MM.1S (cell line): Measurements from ENCODE around the gene OBSCN.

Experiments used
- DNase-seq: peaks from one replicate; pipeline ENCODE4 v3.0.0-alpha.2; 2015
- H2AFZ ChIP-seq: fragments of 300-600 bp; sonication (generic); 2 replicates; pipeline ENCODE4 v1.6.0; 2016; ENCODE audit warnings: antibody characterized with exemption, low read length
- H3F3A ChIP-seq: fragments of 300-600 bp; sonication (generic); 2 replicates; pipeline ENCODE4 v1.6.1; 2016; ENCODE audit warnings: mild to moderate bottlenecking, antibody characterized with exemption, low read length, moderate library complexity, mixed read lengths; ENCODE audit not compliant: insufficient read depth
- H3K27ac ChIP-seq: fragments of 300-600 bp; sonication (generic); 2 replicates; pipeline ENCODE4 v1.5.1; 2016; ENCODE audit warnings: mild to moderate bottlenecking, low read length
- H3K27me3 ChIP-seq: fragments of 300-600 bp; sonication (generic); replicated peaks from 2 replicates; pipeline ENCODE4 v1.6.0; 2016; ENCODE audit warnings: low read length; ENCODE audit not compliant: insufficient read depth
- H3K36me3 ChIP-seq: fragments of 300-600 bp; sonication (generic); replicated peaks from 2 replicates; pipeline ENCODE4 v1.6.1; 2016; ENCODE audit warnings: mild to moderate bottlenecking, low read length, mixed read lengths; ENCODE audit not compliant: insufficient read depth
- H3K4me1 ChIP-seq: fragments of 300-600 bp; sonication (generic); 2 replicates; pipeline ENCODE4 v1.6.1; 2016; ENCODE audit warnings: low read length, mixed read lengths
- H3K4me2 ChIP-seq: fragments of 300-600 bp; sonication (generic); 2 replicates; pipeline ENCODE4 v1.6.0; 2016; ENCODE audit warnings: low read depth, low read length
- H3K4me3 ChIP-seq: fragments of 300-600 bp; sonication (generic); 2 replicates; pipeline ENCODE4 v1.5.1; 2016; ENCODE audit warnings: low read length, mixed read lengths
- H3K79me2 ChIP-seq: fragments of 300-600 bp; sonication (generic); 2 replicates; pipeline ENCODE4 v1.6.1; 2016; ENCODE audit warnings: mixed run types, low read length, mixed read lengths
- H3K9ac ChIP-seq: fragments of 300-600 bp; sonication (generic); 2 replicates; pipeline ENCODE4 v1.6.1; 2016; ENCODE audit warnings: low read length, mixed read lengths
- H3K9me2 ChIP-seq: fragments of 300-600 bp; sonication (generic); replicated peaks from 2 replicates; pipeline ENCODE4 v1.6.1; 2016; ENCODE audit warnings: mild to moderate bottlenecking, low read length, mixed read lengths; ENCODE audit not compliant: insufficient read depth
- H3K9me3 ChIP-seq: fragments of 300-600 bp; sonication (generic); replicated peaks from 2 replicates; pipeline ENCODE4 v1.6.1; 2016; ENCODE audit warnings: mild to moderate bottlenecking, low read length, mixed read lengths; ENCODE audit not compliant: insufficient read depth
- H4K20me1 ChIP-seq: fragments of 300-600 bp; sonication (generic); 2 replicates; pipeline ENCODE4 v1.6.1; 2016; ENCODE audit warnings: mild to moderate bottlenecking, low read length, moderate library complexity, mixed read lengths; ENCODE audit not compliant: insufficient read depth
- CTCF ChIP-seq: fragments of 300-600 bp; sonication (generic); IDR thresholded peaks from 2 replicates; pipeline ENCODE4 v1.5.1; 2016; ENCODE audit warnings: antibody characterized with exemption, low read length, mixed read lengths
- EZH2 ChIP-seq: fragments of 300-600 bp; sonication (generic); optimal IDR thresholded peaks from 2 replicates; pipeline ENCODE3; 2017; ENCODE audit warnings: low read depth, mild to moderate bottlenecking, antibody characterized with exemption, low read length, mixed read lengths
- EZH2phosphoT487 ChIP-seq: fragments of 300-600 bp; sonication (generic); IDR thresholded peaks from 2 replicates; pipeline ENCODE4 v1.6.1; 2018; ENCODE audit warnings: antibody characterized with exemption, low read length

The OBSCN gene

DNA sequence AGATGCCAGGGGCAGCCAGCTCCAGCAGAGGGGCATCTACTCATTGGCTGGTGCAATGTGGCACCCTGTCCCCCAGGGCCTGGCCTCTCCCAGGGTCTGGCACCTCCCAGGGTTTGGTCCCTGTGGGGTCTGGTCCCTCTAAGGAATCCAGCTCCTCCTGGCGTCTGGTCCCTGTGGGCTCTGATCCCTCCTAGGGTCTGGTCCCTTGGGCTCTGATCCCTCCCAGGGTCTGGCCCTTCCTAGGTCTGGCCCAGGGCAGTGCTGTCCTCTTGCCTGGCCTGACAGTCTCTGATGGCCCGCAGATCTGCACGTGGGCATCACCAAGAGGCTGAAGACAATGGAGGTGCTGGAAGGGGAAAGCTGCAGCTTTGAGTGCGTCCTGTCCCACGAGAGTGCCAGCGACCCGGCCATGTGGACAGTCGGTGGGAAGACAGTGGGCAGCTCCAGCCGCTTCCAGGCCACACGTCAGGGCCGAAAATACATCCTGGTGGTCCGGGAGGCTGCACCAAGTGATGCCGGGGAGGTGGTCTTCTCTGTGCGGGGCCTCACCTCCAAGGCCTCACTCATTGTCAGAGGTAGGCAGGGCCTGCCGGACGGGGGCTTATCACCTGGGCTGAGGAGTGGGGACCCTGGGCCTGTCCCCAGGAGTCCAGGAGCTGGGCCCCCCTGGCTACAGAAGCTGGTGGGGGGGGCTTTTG lies 73.9 kb downstream of the OBSCN start:
- Histone ChIP-seq H4K20me1 (no peaks in the 10 kb centered on the region), H3K4me3 (no peak overlapping the region), H3K36me3 (no peaks in the 10 kb centered on the region), H3K9me2 (no peaks in the 10 kb centered on the region), H3F3A (no peaks in the 10 kb centered on the region), H2AFZ (no peak overlapping the region), H3K9ac (no peak overlapping the region), H3K4me1 (no peaks in the 10 kb centered on the region), H3K4me2 (no peak overlapping the region), H3K27ac (no peak overlapping the region), H3K9me3 (no peaks in the 10 kb centered on the region), H3K27me3 (no peaks in the 10 kb centered on the region), H3K79me2 (no peaks in the 10 kb centered on the region)
- TF ChIP-seq EZH2, result no peak
- TF ChIP-seq EZH2phosphoT487, result no peak
- TF ChIP-seq CTCF, result no peak
- no peak for DNase-seq

DNA sequence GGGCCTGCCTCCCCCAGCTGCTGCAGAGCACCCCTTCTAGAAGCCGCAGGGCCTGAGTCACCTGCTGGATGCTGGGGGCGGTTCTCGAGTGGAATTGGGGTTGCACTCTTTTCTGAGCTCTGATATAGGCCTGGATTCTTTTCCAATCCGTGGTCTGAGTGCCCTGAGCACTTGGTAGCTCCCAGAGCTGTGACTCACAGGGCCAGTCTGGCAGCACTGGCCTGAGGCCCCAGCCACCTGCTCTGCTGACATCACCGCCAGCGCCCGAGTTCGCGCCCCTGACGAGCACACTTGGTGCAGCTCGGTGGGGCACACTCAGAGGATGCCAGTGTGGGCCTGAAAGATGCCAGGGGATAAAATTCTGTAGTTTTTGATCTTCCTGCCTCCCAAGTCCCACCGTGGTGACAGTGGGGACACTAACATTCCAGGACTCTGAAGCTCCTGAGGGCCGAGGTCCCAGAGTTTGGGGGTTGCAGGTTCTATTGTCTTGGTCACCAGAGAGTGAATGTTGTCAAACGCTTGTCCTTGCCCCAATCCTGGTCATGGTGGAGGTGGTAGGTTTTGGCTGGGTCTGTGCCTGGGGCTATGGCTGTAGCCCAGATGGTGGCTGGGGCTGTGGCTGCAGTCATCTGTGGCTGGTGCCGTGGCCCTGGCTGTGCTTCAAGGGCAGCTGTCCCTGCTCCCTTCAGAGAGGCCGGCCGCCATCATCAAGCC lies 74.6 kb downstream of the OBSCN start:
- Histone ChIP-seq H3K4me1 (no peaks in the 10 kb centered on the region), H3K9me2 (no peaks in the 10 kb centered on the region), H3F3A (no peaks in the 10 kb centered on the region), H4K20me1 (no peaks in the 10 kb centered on the region), H3K4me2 (no peak overlapping the region), H3K36me3 (no peaks in the 10 kb centered on the region), H3K79me2 (no peaks in the 10 kb centered on the region), H3K27ac (no peak overlapping the region), H3K9ac (no peak overlapping the region), H3K27me3 (no peaks in the 10 kb centered on the region), H3K4me3 (no peak overlapping the region), H3K9me3 (no peaks in the 10 kb centered on the region), H2AFZ (no peak overlapping the region)
- no peak for TF ChIP-seq EZH2
- TF ChIP-seq CTCF, result no peak
- TF ChIP-seq EZH2phosphoT487, result no peak
- DNase-seq, result no peak

- Histone ChIP-seq H3K4me1 (no peaks in the 10 kb centered on the region), H3K27me3 (0 out of 2 replicates have a peak, but pooled peaks cover 2% of the 10 kb centered on the region), H3K4me2 (no peak overlapping the region), H4K20me1 (no peaks in the 10 kb centered on the region), H3K9me3 (no peaks in the 10 kb centered on the region), H3F3A (no peaks in the 10 kb centered on the region), H3K4me3 (no peak overlapping the region), H3K27ac (no peak overlapping the region), H3K9me2 (no peaks in the 10 kb centered on the region), H2AFZ (no peak overlapping the region), H3K79me2 (no peaks in the 10 kb centered on the region), H3K9ac (no peak overlapping the region), H3K36me3 (no peaks in the 10 kb centered on the region)
- TF ChIP-seq EZH2 (no peak), EZH2phosphoT487 (no peak), CTCF (no peak)
- no peak for DNase-seq
These were observed 75.2 kb downstream of the OBSCN start for GRCh38 chr1:228283043-228283371.
